Measurements from ENCODE around the gene ARFGEF2. TPM values are rescaled to one million over a fixed set of nuclear protein-coding genes. Genes with fewer than 3 reads are reported as not detected.
A peak's percentile ranks its signal among the peaks of the same experiment; 100 is the strongest.
"Not testable (repeated sequence)": the region's sequence is repeated elsewhere in the genome, so short reads cannot be mapped to it uniquely, and the experiment has no call there.

ARFGEF2 gene
- total RNA-seq, 1 donor from 2014 or later = 28.3 TPM

DNA sequence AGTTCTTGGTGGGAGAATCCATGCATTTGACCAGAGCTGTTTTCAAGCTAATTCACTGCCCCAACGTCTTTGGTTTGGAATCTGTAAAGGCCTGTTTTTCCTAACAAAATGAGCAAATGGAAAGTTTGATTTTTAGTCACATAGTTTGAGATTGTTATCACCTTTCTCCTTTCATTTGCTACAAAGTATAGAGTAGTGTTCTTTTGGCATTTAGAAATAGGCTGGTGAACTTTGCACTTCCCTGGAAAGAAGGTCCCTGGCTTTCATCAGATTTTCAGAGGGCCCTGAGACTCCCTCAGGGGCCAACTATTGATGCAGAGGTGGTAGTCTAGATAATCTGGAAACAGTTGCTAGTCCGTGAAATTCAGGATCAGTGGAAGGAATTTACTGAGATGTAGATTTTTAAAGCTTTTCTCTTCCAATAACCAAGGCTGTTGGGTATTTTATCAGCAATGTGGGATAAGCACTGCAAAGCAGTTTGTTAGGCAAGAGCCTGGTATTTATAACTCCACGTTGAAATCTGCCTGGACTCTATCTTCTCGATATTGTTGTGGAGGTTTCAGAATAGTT is 1.7 kb downstream of the ARFGEF2 start:
- Mint-ChIP-seq H3K4me1 (ENCODE audit: low read depth) (peaks cover 59% of the 10 kb centered on the region), H3K4me3 (peak overlapping the region; percentile 98), H3K27ac (no peak overlapping the region), H3K36me3 (ENCODE audit: low read depth) (peaks cover 6% of the 10 kb centered on the region), H3K27me3 (ENCODE audit: insufficient read depth) (no peaks in the 10 kb centered on the region), H3K9me3 (no peaks in the 10 kb centered on the region)
- intact Hi-C loops (cut with micrococcal nuclease) = loop anchor here (5.0 kb wide), 4 partner anchors 156 to 294 kb away; partner anchors contain the start of genes DDX27 and STAU1
- no peak for DNase-seq (ENCODE audit: low spot score)

DNA sequence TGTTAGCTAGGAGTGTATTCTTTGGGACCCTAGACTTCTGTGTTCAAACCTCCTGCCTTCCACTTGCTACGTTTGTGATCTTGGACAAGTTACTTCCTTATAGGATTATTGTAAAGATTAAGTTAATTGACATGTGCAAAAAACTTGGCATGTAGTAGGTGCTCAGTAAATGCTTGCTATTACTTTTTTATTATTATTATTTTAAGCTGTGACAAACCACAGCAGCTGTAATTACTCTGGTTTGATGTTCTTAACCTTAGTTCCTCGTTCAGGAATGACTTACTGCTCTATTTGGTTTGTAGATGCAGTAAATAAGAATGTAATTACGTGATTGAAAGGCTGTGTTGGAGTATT is 3.2 kb downstream of the ARFGEF2 start:
- H3K4me3 Mint-ChIP-seq = no peak overlapping the region
- intact Hi-C loops (cut with micrococcal nuclease) = loop anchor here (5.0 kb wide), 4 partner anchors 157 to 293 kb away; partner anchors contain the start of genes DDX27 and STAU1
- H3K27ac Mint-ChIP-seq = no peak overlapping the region
- no peak for DNase-seq (ENCODE audit: low spot score)
- peaks cover 59% of the 10 kb centered on the region for H3K4me1 Mint-ChIP-seq (ENCODE audit: low read depth)
- H3K27me3 Mint-ChIP-seq (ENCODE audit: insufficient read depth) = no peaks in the 10 kb centered on the region
- H3K36me3 Mint-ChIP-seq (ENCODE audit: low read depth) = peaks cover 6% of the 10 kb centered on the region
- H3K9me3 Mint-ChIP-seq = no peaks in the 10 kb centered on the region

DNA sequence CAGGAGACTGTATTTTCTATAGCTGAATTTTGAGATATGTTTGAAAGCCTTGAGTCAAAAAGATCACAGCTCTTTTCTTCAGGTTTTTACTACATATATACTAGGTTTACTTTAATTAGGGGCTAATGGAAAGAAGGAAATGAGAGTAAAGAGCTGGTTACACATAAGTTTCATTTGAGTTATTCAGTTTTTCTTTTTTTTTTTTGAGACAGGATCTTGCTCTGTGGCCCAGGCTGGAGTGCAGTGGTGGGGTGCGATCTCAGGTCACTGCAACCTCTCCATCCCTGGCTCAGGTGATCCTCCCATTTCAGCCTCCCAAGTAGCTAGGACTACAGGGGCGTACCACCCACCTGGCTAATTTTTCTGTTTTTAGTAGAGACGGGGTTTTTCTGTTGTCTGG is 4.8 kb downstream of the ARFGEF2 start:
- Mint-ChIP-seq H3K9me3 (no peaks in the 10 kb centered on the region), H3K4me1 (ENCODE audit: low read depth) (peaks cover 45% of the 10 kb centered on the region), H3K36me3 (ENCODE audit: low read depth) (peaks cover 4% of the 10 kb centered on the region), H3K4me3 (no peak overlapping the region), H3K27ac (no peak overlapping the region), H3K27me3 (ENCODE audit: insufficient read depth) (no peaks in the 10 kb centered on the region)
- no peak for DNase-seq (ENCODE audit: low spot score)
- intact Hi-C loops (cut with micrococcal nuclease) = no loop called here

DNA sequence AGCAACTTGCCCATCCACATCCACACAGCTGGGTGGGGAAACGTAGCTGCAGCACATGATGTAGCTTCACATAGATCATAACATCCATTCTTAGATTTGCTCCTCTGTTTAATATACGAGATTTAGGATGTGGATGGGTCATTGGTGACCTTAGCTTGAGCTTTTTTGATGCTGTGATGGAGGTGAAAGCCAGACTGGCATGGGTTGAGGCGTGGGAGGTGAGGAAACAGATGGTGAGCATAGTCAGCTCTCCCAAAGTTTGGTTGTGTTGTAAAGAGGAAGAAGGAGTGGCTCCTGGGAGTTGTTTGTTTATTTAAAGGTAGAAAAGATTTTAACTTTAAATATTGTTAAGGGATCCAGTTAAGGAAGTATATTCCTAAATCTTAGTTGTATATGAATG is 5.3 kb downstream of the ARFGEF2 start:
- Mint-ChIP-seq H3K4me1 (ENCODE audit: low read depth) (peaks cover 44% of the 10 kb centered on the region), H3K27ac (peak overlapping the region; percentile 51), H3K4me3 (no peak overlapping the region), H3K36me3 (ENCODE audit: low read depth) (peaks cover 4% of the 10 kb centered on the region), H3K9me3 (no peaks in the 10 kb centered on the region), H3K27me3 (ENCODE audit: insufficient read depth) (no peaks in the 10 kb centered on the region)
- intact Hi-C loops (cut with micrococcal nuclease) = no loop called here
- no peak for DNase-seq (ENCODE audit: low spot score)

DNA sequence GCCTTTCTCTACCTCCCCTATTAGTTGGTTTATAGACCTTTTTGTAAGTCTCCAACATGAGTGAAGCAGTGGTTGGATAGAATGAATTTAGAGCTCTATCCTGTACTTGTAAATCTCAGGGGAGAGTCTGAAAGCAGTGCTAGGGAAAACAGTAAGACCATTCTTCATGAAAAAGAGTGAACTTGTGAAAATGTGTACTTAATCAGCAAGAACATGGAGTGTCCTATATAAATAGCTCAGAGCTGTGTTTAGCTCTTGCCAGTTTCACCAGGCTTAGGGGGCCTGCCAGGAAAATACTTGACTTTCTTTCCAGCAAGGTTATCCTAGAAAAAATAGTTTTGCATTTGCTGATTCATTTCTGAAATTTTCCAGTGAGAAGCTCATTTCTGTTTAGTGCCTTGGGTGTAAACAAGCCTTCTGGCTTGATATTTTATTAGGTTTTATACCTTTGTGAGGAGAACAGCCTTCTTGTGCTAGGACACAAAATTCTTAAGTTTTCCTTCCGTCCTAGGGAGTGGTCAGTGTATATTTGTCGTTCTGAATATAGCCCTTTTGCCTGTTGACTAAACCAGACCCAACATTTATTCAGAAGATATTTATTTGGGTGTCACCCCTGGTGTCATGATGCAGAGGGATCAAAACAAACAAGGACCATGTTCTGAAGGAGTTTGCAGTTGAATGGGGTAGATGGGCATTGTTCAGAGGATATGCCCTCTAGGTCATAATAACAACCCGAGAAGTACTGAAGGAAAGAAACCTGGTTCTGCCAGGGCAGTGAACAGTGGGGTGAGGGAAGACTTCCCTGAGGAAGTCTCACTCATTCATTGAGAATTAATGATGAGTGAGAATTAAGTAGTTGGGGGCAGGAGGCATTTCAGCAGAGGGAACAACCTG is 7.6 kb downstream of the ARFGEF2 start:
- Mint-ChIP-seq H3K9me3 (no peaks in the 10 kb centered on the region), H3K27me3 (ENCODE audit: insufficient read depth) (no peaks in the 10 kb centered on the region), H3K4me1 (ENCODE audit: low read depth) (peaks cover 24% of the 10 kb centered on the region), H3K27ac (no peak overlapping the region), H3K4me3 (no peak overlapping the region), H3K36me3 (ENCODE audit: low read depth) (peaks cover 4% of the 10 kb centered on the region)
- intact Hi-C loops (cut with micrococcal nuclease) = no loop called here
- DNase-seq (ENCODE audit: low spot score) = no peak

DNA sequence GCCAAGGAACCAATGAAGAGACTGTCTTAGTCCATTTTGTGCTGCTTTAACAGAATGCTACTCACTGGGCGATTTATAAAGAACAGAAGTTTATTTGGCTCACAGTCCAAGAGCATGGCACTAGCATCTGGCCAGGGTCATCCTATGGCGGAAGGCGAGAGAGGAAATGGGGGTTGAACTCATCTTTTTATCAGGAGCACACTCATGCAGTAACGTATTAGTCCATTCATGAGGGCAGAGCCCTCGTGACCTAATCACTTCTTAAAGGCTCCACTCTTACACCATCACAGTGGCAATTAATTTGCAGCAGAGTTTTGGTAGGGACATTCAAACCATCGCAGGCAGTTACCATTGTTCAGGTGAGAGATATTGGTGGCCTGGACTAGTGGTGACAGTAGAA is 8.5 kb downstream of the ARFGEF2 start:
- Mint-ChIP-seq H3K4me3 (no peak overlapping the region), H3K27me3 (ENCODE audit: insufficient read depth) (no peaks in the 10 kb centered on the region), H3K4me1 (ENCODE audit: low read depth) (peaks cover 26% of the 10 kb centered on the region), H3K27ac (no peak overlapping the region), H3K9me3 (no peaks in the 10 kb centered on the region), H3K36me3 (ENCODE audit: low read depth) (peaks cover 6% of the 10 kb centered on the region)
- DNase-seq (ENCODE audit: low spot score) = no peak
- intact Hi-C loops (cut with micrococcal nuclease) = no loop called here

DNA sequence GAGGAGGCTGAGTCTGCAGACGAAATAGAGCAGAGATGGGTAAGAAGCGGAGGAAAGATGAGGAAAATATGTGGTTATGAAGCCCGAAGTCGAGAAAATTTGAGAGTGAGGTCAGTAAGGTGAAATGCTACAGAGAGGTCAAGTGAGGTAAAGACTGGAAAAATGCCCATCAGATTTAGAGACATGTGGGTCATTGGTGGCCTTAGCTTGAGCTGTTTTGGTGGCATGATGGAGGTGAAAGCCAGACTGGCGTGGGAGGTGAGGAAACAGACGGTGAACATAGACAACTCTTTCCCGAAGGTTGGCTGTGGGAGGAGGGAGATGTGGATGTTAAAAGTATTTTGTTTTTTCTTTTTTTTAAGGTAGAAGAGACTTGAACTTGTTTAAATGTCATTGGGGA is 9.4 kb downstream of the ARFGEF2 start:
- Mint-ChIP-seq H3K4me1 (ENCODE audit: low read depth) (peaks cover 23% of the 10 kb centered on the region), H3K27ac (no peak overlapping the region), H3K27me3 (ENCODE audit: insufficient read depth) (no peaks in the 10 kb centered on the region), H3K4me3 (no peak overlapping the region), H3K36me3 (ENCODE audit: low read depth) (peaks cover 6% of the 10 kb centered on the region), H3K9me3 (no peaks in the 10 kb centered on the region)
- no peak for DNase-seq (ENCODE audit: low spot score)
- intact Hi-C loops (cut with micrococcal nuclease) = no loop called here

DNA sequence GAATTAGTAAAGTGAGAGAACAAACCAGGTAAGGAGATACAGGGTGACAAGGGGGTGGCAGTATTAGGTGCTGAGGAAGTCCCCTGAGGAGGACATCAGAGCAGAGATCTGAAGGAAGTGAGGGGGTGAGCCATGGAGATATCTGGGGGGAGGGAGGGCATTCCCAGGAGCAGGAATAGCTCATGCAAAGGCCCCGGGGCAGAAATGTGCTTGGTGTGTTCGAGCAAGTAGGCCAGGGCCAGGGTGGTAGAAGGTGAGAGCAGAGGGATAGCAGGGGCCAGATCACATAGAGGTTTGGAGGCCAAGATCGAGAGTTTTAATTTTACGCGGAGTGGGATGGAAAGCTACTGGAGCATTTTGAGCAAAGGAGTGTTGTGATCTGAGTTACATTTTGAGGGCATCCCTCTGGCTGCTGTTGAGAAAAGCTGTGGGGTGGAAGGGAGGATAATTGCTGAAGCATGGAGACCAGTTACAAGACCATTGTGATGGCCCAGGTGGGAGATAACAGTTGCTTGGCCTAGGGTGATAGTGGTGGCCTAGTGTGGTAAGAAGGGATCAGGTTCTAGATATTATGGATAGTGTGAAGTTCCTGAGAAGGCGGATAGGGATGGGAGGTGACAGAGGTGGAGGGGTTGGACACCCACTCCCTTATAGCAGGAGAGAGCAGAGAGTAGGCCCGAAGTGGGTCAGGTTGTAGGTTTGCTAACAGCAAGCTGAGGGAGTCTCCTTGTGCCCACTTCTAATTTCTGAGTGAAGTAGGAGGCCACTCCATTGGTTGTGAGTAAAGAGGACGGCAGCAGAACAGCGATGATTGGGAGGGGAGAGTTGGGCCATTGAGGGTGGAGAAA is 10.2 kb downstream of the ARFGEF2 start:
- no peak overlapping the region for H3K4me3 Mint-ChIP-seq
- H3K27me3 Mint-ChIP-seq (ENCODE audit: insufficient read depth) = no peaks in the 10 kb centered on the region

DNA sequence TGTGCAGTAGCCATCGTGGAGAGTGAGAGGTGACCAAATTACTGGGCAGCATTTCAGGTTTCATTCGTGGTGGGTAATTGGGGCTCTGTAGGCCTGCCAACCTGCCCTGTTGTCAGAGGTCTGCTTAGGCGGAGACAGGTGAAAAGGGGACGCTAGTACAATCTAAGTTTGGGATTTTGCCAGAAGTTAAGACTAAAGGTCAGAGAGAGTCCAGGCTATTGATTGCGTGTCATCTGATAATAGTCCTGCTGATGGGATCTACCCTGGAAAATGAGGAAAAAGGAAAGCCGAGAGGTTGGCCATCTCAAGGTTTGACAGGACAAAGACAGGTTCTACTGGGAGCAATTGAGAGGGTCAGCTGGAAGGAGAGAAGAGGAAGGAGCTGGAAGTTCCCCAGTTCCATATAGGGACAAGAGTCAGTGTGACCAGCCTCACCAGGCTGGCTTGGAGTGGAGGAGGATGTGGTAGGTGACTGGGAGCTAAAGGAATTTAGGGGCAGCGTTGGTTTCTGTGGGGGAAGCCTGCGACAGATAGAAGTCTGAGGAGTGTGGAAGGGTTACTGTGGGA is 10.9 kb downstream of the ARFGEF2 start:
- H3K27me3 Mint-ChIP-seq (ENCODE audit: insufficient read depth) = no peaks in the 10 kb centered on the region
- peaks cover 2% of the 10 kb centered on the region for H3K36me3 Mint-ChIP-seq (ENCODE audit: low read depth)
- no peak overlapping the region for H3K4me3 Mint-ChIP-seq
- no peaks in the 10 kb centered on the region for H3K9me3 Mint-ChIP-seq
- peaks cover 10% of the 10 kb centered on the region for H3K4me1 Mint-ChIP-seq (ENCODE audit: low read depth)
- no peak overlapping the region for H3K27ac Mint-ChIP-seq
- no peak for DNase-seq (ENCODE audit: low spot score)
- intact Hi-C loops (cut with micrococcal nuclease) = no loop called here

More for the DNA sequence above, 10.2 kb downstream of the ARFGEF2 start:
- no peak for DNase-seq (ENCODE audit: low spot score)
- intact Hi-C loops (cut with micrococcal nuclease) = no loop called here
- peaks cover 14% of the 10 kb centered on the region for H3K4me1 Mint-ChIP-seq (ENCODE audit: low read depth)
- H3K36me3 Mint-ChIP-seq (ENCODE audit: low read depth) = peaks cover 3% of the 10 kb centered on the region
- H3K27ac Mint-ChIP-seq = no peak overlapping the region
- H3K9me3 Mint-ChIP-seq = no peaks in the 10 kb centered on the region

DNA sequence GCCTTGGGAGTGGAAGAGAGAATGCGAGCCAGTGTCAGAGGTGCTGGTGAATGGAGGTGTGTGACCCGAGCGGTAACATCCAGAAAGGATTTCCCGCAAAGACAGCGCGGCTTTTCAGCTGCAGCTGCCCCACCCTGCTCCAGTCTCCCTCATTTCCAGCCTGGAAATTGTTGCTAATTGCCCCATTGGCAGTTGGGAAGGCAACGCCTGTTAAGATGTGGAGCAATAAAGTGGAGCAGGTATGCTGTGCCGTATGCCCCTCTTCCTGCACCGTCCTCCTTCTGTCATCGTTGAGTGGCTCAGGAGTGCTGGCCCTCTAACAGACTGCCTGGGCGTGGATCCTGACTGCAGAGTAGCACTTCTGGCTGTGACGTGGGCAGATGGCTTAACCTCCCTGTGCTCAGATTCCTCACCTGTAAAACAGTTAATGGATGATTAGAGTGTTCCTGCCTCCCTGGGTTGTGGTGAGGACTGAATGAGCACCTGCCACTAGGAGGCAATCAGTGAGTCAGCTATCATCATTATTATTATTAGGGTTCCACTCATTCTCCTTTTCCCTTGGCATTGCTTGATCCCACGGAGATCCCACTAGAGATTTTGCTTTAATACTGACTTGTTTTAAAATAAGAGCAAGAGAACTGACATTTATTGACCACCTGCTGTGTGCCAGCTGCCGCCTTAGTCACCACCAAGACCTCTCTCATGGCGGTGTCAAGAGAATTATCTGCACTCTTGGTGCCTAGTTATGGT is 11.7 kb downstream of the ARFGEF2 start:
- Mint-ChIP-seq H3K4me3 (no peak overlapping the region), H3K9me3 (no peaks in the 10 kb centered on the region), H3K4me1 (ENCODE audit: low read depth) (peaks cover 10% of the 10 kb centered on the region), H3K27ac (no peak overlapping the region), H3K27me3 (ENCODE audit: insufficient read depth) (no peaks in the 10 kb centered on the region), H3K36me3 (ENCODE audit: low read depth) (peaks cover 2% of the 10 kb centered on the region)
- intact Hi-C loops (cut with micrococcal nuclease) = no loop called here
- no peak for DNase-seq (ENCODE audit: low spot score)

DNA sequence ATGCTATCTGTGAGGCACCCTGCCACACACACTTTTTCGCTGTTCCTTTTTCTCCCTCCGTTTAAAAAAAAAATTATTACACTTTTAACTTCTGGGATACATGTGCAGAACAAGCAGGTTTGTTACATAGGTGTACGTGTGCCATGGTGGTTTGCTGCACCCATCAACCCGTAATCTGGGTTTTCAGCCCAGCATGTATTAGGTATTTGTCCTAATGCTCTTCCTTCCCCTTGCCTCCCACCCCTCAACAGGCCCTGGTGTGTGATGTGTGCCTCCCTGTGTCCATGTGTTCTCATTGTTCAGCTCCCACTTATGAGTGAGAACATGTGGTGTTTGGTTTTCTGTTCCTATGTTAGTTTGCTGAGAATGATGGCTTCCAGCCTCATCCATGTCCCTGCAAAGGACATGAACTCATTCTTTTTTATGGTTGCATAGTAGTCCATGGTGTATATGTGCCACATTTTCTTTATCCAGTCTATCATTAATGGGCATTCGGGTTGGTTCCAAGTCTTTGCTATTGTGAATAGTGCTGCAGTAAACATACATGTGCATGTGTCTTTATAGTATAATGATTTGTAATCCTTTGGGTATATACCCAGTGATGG is 12.9 kb downstream of the ARFGEF2 start:
- H3K4me1 Mint-ChIP-seq (ENCODE audit: low read depth) = peaks cover 10% of the 10 kb centered on the region
- DNase-seq (ENCODE audit: low spot score); H3K27ac Mint-ChIP-seq; H3K36me3 Mint-ChIP-seq (ENCODE audit: low read depth); H3K4me3 Mint-ChIP-seq; H3K9me3 Mint-ChIP-seq; intact Hi-C loops (cut with micrococcal nuclease); H3K27me3 Mint-ChIP-seq (ENCODE audit: insufficient read depth): not testable (repeated sequence)

DNA sequence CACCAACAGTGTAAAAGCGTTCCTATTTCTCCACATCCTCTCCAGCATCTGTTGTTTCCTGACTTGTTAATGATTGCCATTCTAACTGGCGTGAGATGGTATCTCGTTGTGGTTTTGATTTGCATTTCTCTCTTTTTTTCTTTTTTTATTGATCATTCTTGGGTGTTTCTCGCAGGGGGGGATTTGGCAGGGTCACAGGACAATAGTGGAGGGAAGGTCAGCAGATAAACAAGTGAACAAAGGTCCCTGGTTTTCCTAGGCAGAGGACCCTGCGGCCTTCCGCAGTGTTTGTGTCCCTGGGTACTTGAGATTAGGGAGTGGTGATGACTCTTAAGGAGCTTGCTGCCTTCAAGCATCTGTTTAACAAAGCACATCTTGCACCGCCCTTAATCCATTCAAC is 13.5 kb downstream of the ARFGEF2 start:
- H3K36me3 Mint-ChIP-seq (ENCODE audit: low read depth); H3K27ac Mint-ChIP-seq; H3K9me3 Mint-ChIP-seq; H3K27me3 Mint-ChIP-seq (ENCODE audit: insufficient read depth); H3K4me3 Mint-ChIP-seq; DNase-seq (ENCODE audit: low spot score); intact Hi-C loops (cut with micrococcal nuclease): not testable (repeated sequence)
- H3K4me1 Mint-ChIP-seq (ENCODE audit: low read depth) = peaks cover 10% of the 10 kb centered on the region

Measured in activated T-helper 1 cell treated with anti-CD3 and anti-CD28 coated beads, Interleukin-12 subunit alpha, Interleukin-12 subunit beta, Interleukin-2, Interleukin-4 antibody, amounts not matched to agents 30 ng/mL and 10 ng/mL and 1 ng/mL, durations not matched to agents 14 hours and 24 hours and 36 hours (primary cell).